OCI-LY3 (cell line): ENCODE results near the gene TP53AIP1.

ENCODE experiments used
- H2AFZ ChIP-seq: fragments of 200-600, 300-600 bp; shearing (Covaris generic); 2 replicates; pipeline ENCODE4 v1.6.0; 2014; ENCODE audit warnings: antibody characterized with exemption, low read depth, low read length
- H3K27ac ChIP-seq: fragments of 200-600, 300-600 bp; sonication (generic); 2 replicates; pipeline ENCODE4 v1.5.1; 2014; ENCODE audit warnings: mild to moderate bottlenecking, low read length, moderate library complexity, mixed read lengths
- H3K27me3 ChIP-seq: fragments of 200-600, 300-600 bp; sonication (generic); 2 replicates; pipeline ENCODE4 v1.6.1; 2014; ENCODE audit warnings: low read depth, low read length, mixed read lengths
- H3K36me3 ChIP-seq: fragments of 200-600, 300-600 bp; sonication (generic); replicated peaks from 2 replicates; pipeline ENCODE3; 2014; ENCODE audit warnings: low read depth, low read length, mixed read lengths
- H3K4me1 ChIP-seq: fragments of 300-600, 200-600 bp; sonication (generic); 2 replicates; pipeline ENCODE4 v1.6.1; 2014; ENCODE audit warnings: low read length, mixed read lengths
- H3K4me2 ChIP-seq: fragments of 200-600, 300-600 bp; sonication (generic); 2 replicates; pipeline ENCODE4 v1.6.1; 2014; ENCODE audit warnings: low read length, mixed read lengths
- H3K4me3 ChIP-seq: fragments of 300-600, 200-600 bp; sonication (generic); 2 replicates; pipeline ENCODE4 v1.5.1; 2014; ENCODE audit warnings: antibody characterized with exemption, mild to moderate bottlenecking, low read length, moderate library complexity
- H3K79me2 ChIP-seq: fragments of 300-600, 200-600 bp; shearing (Covaris generic); 2 replicates; pipeline ENCODE4 v1.6.1; 2014; ENCODE audit warnings: mild to moderate bottlenecking, low read length, mixed read lengths
- H3K9ac ChIP-seq: fragments of 300-600, 200-600 bp; shearing (Covaris generic); 2 replicates; pipeline ENCODE4 v1.6.0; 2014; ENCODE audit warnings: mild to moderate bottlenecking, low read length, moderate library complexity
- H3K9me3 ChIP-seq: fragments of 200-600, 300-600 bp; shearing (Covaris generic); 2 replicates; pipeline ENCODE4 v1.6.1; 2014; ENCODE audit warnings: low read length, mixed read lengths; ENCODE audit not compliant: insufficient read depth
- H4K20me1 ChIP-seq: fragments of 200-600, 300-600 bp; sonication (generic); 2 replicates; pipeline ENCODE4 v1.6.1; 2016; ENCODE audit warnings: low read length, mixed read lengths; ENCODE audit not compliant: insufficient read depth
- CTCF ChIP-seq: fragments of 200-600, 300-600 bp; sonication (generic); IDR thresholded peaks from 2 replicates; pipeline ENCODE4 v1.5.1; 2014; ENCODE audit warnings: antibody characterized with exemption, low read length, low read depth
- EZH2phosphoT487 ChIP-seq: fragments of 200-600 bp; shearing (Covaris generic); IDR thresholded peaks from 2 replicates; pipeline ENCODE4 v1.6.1; 2018; ENCODE audit warnings: antibody characterized with exemption, mixed run types, low read depth

Gene TP53AIP1

GRCh38 chr11:128981254-128981653, 38.6 kb upstream of the TP53AIP1 start:
- no peaks in the 10 kb centered on the region for H3K9me3 ChIP-seq
- TF ChIP-seq EZH2phosphoT487 = no peak
- no peak for TF ChIP-seq CTCF
- no peak overlapping the region for H3K9ac ChIP-seq
- no peaks in the 10 kb centered on the region for H3K36me3 ChIP-seq
- no peaks in the 10 kb centered on the region for H4K20me1 ChIP-seq
- H2AFZ ChIP-seq = no peak overlapping the region
- no peak overlapping the region for H3K4me3 ChIP-seq
- peaks cover 4% of the 10 kb centered on the region; the same call in 1 of the 2 replicates for H3K4me1 ChIP-seq
- H3K27ac ChIP-seq = no peak overlapping the region
- no peaks in the 10 kb centered on the region for H3K79me2 ChIP-seq
- H3K27me3 ChIP-seq = peaks cover 22% of the 10 kb centered on the region; the same call in 1 of the 2 replicates
- H3K4me2 ChIP-seq = no peak overlapping the region

- Histone ChIP-seq H3K9me3 (no peaks in the 10 kb centered on the region), H3K4me2 (no peak overlapping the region), H3K27me3 (peaks cover 25% of the 10 kb centered on the region), H3K9ac (no peak overlapping the region), H4K20me1 (no peaks in the 10 kb centered on the region), H3K36me3 (no peaks in the 10 kb centered on the region), H2AFZ (no peak overlapping the region), H3K27ac (no peak overlapping the region), H3K79me2 (no peaks in the 10 kb centered on the region), H3K4me1 (peaks cover 4% of the 10 kb centered on the region), H3K4me3 (no peak overlapping the region)
- TF ChIP-seq CTCF (no peak), EZH2phosphoT487 (no peak)
Observed at GRCh38 chr11:128970598-128971190, 28.0 kb upstream of the TP53AIP1 start.

GRCh38 chr11:128968916-128969315, 26.2 kb upstream of the TP53AIP1 start:
- no peak overlapping the region for H3K9ac ChIP-seq
- no peaks in the 10 kb centered on the region for H3K36me3 ChIP-seq
- H3K79me2 ChIP-seq = no peaks in the 10 kb centered on the region
- H3K27ac ChIP-seq = no peak overlapping the region
- TF ChIP-seq EZH2phosphoT487 = no peak
- H2AFZ ChIP-seq = no peak overlapping the region
- H3K4me1 ChIP-seq = peaks cover 21% of the 10 kb centered on the region
- H4K20me1 ChIP-seq = no peaks in the 10 kb centered on the region
- no peaks in the 10 kb centered on the region for H3K9me3 ChIP-seq
- peaks cover 16% of the 10 kb centered on the region for H3K27me3 ChIP-seq
- H3K4me2 ChIP-seq = no peak overlapping the region
- H3K4me3 ChIP-seq = no peak overlapping the region

GRCh38 chr11:128967578-128967977, 24.9 kb upstream of the TP53AIP1 start:
- Histone ChIP-seq H2AFZ (no peak overlapping the region), H3K79me2 (no peaks in the 10 kb centered on the region), H3K4me3 (no peak overlapping the region), H3K36me3 (no peaks in the 10 kb centered on the region), H3K4me1 (peaks cover 24% of the 10 kb centered on the region), H3K27ac (no peak overlapping the region), H3K27me3 (peaks cover 11% of the 10 kb centered on the region), H4K20me1 (no peaks in the 10 kb centered on the region), H3K9me3 (no peaks in the 10 kb centered on the region), H3K9ac (no peak overlapping the region), H3K4me2 (no peak overlapping the region)
- no peak for TF ChIP-seq CTCF
- TF ChIP-seq EZH2phosphoT487 = no peak

GRCh38 chr11:128965485-128965884, 22.8 kb upstream of the TP53AIP1 start:
- TF ChIP-seq CTCF (no peak), EZH2phosphoT487 (no peak)
- no peak overlapping the region for H3K9ac ChIP-seq
- no peaks in the 10 kb centered on the region for H4K20me1 ChIP-seq
- peaks cover 16% of the 10 kb centered on the region for H3K27me3 ChIP-seq
- no peaks in the 10 kb centered on the region for H3K79me2 ChIP-seq
- H2AFZ ChIP-seq = peak overlapping the region; percentile 79
- H3K9me3 ChIP-seq = no peaks in the 10 kb centered on the region
- H3K4me3 ChIP-seq = peak overlapping the region; percentile 41
- no peak overlapping the region for H3K27ac ChIP-seq
- peaks cover 24% of the 10 kb centered on the region for H3K4me1 ChIP-seq
- peak overlapping the region; percentile 57 for H3K4me2 ChIP-seq
- no peaks in the 10 kb centered on the region for H3K36me3 ChIP-seq
